Gastrocnemius medialis (tissue), 4 donors: ENCODE data around the gene PAPSS2.

ENCODE experiments used
- POLR2A ChIP-seq, 2 donors: fragments of 450-650 bp; IDR thresholded peaks; one replicate each; pipeline ENCODE4 v1.6.1; 2017; ENCODE audit warnings: antibody characterized with exemption in 2 of 2, mild to moderate bottlenecking in 2 of 2, moderate library complexity in 2 of 2
- TF ChIP-seq, protein P1 (sequence below), 5 experiments: fragments of 450-650 bp in 3 of 5; fragments of 200-600 bp in 2 of 5; sonication (generic) in 2 of 5; IDR thresholded peaks in 4 of 5; conservative IDR thresholded peaks in 1 of 5; 1 replicate in 4 of 5; 2 replicates in 1 of 5; pipeline ENCODE4 v1.5.1; 2016 to 2019; ENCODE audit warnings: antibody characterized with exemption in 5 of 5, mild to moderate bottlenecking in 3 of 5, moderate library complexity in 3 of 5

DNA sequence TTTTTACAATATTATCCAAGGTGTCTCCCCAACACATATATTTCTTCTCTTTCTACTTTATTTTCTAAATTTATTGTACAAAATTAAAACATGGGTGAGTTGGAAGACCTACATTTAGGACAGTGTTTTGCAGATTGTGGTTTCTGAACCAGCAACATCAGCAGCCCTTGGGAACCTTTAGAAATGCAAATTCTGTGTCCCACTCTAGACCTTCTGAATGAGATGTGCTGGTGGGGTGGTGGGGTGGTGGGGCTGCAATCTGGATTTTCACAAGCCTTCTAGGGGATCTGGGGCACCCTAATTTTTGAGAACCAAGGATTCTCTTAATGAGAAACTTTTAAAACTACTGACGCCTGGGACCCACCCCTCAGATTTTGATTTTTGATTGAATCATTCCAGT, 7.4 kb upstream of the PAPSS2 start:
- no peak for TF ChIP-seq POLR2A (IDR thresholded peaks at IDR 0.05)
- TF ChIP-seq, protein P1, sequence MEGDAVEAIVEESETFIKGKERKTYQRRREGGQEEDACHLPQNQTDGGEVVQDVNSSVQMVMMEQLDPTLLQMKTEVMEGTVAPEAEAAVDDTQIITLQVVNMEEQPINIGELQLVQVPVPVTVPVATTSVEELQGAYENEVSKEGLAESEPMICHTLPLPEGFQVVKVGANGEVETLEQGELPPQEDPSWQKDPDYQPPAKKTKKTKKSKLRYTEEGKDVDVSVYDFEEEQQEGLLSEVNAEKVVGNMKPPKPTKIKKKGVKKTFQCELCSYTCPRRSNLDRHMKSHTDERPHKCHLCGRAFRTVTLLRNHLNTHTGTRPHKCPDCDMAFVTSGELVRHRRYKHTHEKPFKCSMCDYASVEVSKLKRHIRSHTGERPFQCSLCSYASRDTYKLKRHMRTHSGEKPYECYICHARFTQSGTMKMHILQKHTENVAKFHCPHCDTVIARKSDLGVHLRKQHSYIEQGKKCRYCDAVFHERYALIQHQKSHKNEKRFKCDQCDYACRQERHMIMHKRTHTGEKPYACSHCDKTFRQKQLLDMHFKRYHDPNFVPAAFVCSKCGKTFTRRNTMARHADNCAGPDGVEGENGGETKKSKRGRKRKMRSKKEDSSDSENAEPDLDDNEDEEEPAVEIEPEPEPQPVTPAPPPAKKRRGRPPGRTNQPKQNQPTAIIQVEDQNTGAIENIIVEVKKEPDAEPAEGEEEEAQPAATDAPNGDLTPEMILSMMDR (IDR thresholded peaks at IDR 0.05 in 4 of 5, conservative IDR thresholded peaks at IDR 0.05 in 1 of 5), result no peak
